GM12865 (cell line): ENCODE data around the gene ABCB10.
A peak's percentile ranks its signal among the peaks of the same experiment; 100 is the strongest.

Experiments
- DNase-seq: peaks from one replicate; pipeline ENCODE4 v3.0.0; 2010; ENCODE audit warnings: low read depth
- H3K4me3 ChIP-seq: 2 replicates; pipeline ENCODE4 v1.5.1; 2011; ENCODE audit warnings: mild to moderate bottlenecking, low read depth, low read length, control low read depth
- CTCF ChIP-seq: IDR thresholded peaks from 2 replicates; pipeline ENCODE4 v1.5.1; 2011; ENCODE audit warnings: low read length, control low read depth, low read depth, inconsistent platforms; ENCODE audit not compliant: insufficient read depth; ENCODE audit errors: missing control alignments

ABCB10 gene

GRCh38 chr1:229582011-229582694 lies 23.6 kb upstream of the ABCB10 start:
- no peak overlapping the region for H3K4me3 ChIP-seq
- no peak for DNase-seq
- no peak for TF ChIP-seq CTCF

GRCh38 chr1:229581485-229581884 lies 23.0 kb upstream of the ABCB10 start:
- no peak for DNase-seq
- no peak for TF ChIP-seq CTCF
- no peak overlapping the region for H3K4me3 ChIP-seq

- no peak for TF ChIP-seq CTCF
- peak overlapping the region; percentile 16; the same call in 1 of the 2 replicates for H3K4me3 ChIP-seq
Measured at GRCh38 chr1:229579059-229579673, 20.7 kb upstream of the ABCB10 start.

GRCh38 chr1:229578168-229579058 lies 19.9 kb upstream of the ABCB10 start:
- DNase-seq = no peak
- TF ChIP-seq CTCF = no peak
- H3K4me3 ChIP-seq = peak overlapping the region; percentile 16; the same call in 1 of the 2 replicates

More at GRCh38 chr1:229579059-229579673, 20.7 kb upstream of the ABCB10 start:
- peak; percentile 54 for DNase-seq

- H3K4me3 ChIP-seq = no peak overlapping the region
- DNase-seq = no peak
- TF ChIP-seq CTCF = no peak
Measured at GRCh38 chr1:229574679-229575442, 16.4 kb upstream of the ABCB10 start.

- H3K4me3 ChIP-seq = no peak overlapping the region
- DNase-seq = no peak
- TF ChIP-seq CTCF = no peak
Measured at GRCh38 chr1:229572286-229572685, 13.8 kb upstream of the ABCB10 start.
